Upper lobe of left lung (tissue), 6 donors: ENCODE measurements around the gene RRM1. TPM values are rescaled to one million over a fixed set of nuclear protein-coding genes. Genes with fewer than 3 reads are reported as not detected.

Experiments used
- ATAC-seq, 2 donors: fragments of 200-7000 bp; cut with Tn5 transposase; one replicate each; pipeline ENCODE4 v1.9.1; 2022; ENCODE audit warnings: mild to moderate bottlenecking in 2 of 2, moderate library complexity in 2 of 2; ENCODE audit not compliant: low FRiP score in 2 of 2
- DNase-seq, 2 donors: peaks; one replicate each; pipeline ENCODE4 v3.0.0-alpha.2; 2019 to 2020
- H3K27ac ChIP-seq, 4 donors: fragments of 200-600 bp; sonication (generic); one replicate each; pipeline ENCODE4 v1.5.1; 2016 to 2019
- H3K27me3 ChIP-seq, 4 donors: fragments of 200-600 bp; sonication (generic); one replicate each; pipeline ENCODE4 v1.5.1; 2017 to 2019
- H3K36me3 ChIP-seq, 4 donors: fragments of 200-600 bp; sonication (generic); one replicate each; pipeline ENCODE4 v1.5.1; 2016 to 2019
- H3K4me1 ChIP-seq, 4 donors: fragments of 200-600 bp; sonication (generic); one replicate each; pipeline ENCODE4 v1.5.1; 2018 to 2019
- H3K4me3 ChIP-seq, 4 donors: fragments of 200-600 bp; sonication (generic); one replicate each; pipeline ENCODE4 v1.5.1; 2017 to 2019; ENCODE audit warnings: mild to moderate bottlenecking in 2 of 4, moderate library complexity in 1 of 4
- H3K9me3 ChIP-seq, 4 donors: fragments of 200-600 bp; sonication (generic); one replicate each; pipeline ENCODE4 v1.5.1; 2018 to 2019
- CTCF ChIP-seq, 6 experiments: fragments of 450-650 bp in 4 of 6; fragments of 200-600 bp in 2 of 6; sonication (generic) in 2 of 6; IDR thresholded peaks; one replicate each; pipeline ENCODE4 v1.5.1; 2016 to 2019; ENCODE audit warnings: antibody characterized with exemption in 6 of 6
- EP300 ChIP-seq, 4 donors: sonication (generic); formaldehyde crosslinking; IDR thresholded peaks; one replicate each; pipeline ENCODE4 v1.5.1; 2017; ENCODE audit warnings: antibody characterized with exemption in 4 of 4, control low read depth in 2 of 4
- POLR2A ChIP-seq, 4 donors: fragments of 450-650 bp; IDR thresholded peaks; one replicate each; pipeline ENCODE4 v1.5.1; 2016 to 2017; ENCODE audit warnings: antibody characterized with exemption in 4 of 4, mild to moderate bottlenecking in 2 of 4
- POLR2AphosphoS5 ChIP-seq, 2 donors: sonication (generic); formaldehyde crosslinking; IDR thresholded peaks; one replicate each; pipeline ENCODE4 v1.5.1; 2017; ENCODE audit warnings: antibody characterized with exemption in 2 of 2
- WGBS, 2 donors: methylation state at CpG; one replicate each; pipeline ENCODE4 v1.1.5; 2017 to 2018; 5-methylcytosine and 5-hydroxymethylcytosine counted together
- total RNA-seq, 6 donors: library from RNA; depleted of rRNA in 4 of 6; stranded (reverse); fragments of >200 nt in 4 of 6; gene quantifications; one replicate each; pipeline versions ENCODE4 v1.1.0 to v1.2.1, GENCODE V29; 2016 to 2021
- donor health status: DM: no; HTN: no; CAD: no; lungs with moderate emphysema.
- donor health status: DM: no; HTN: yes; CAD: no; lungs with severe emphysema.

The RRM1 gene
- total RNA-seq, 6 donors from 2014 or later = 9.8 to 30.5 (median 25.4) TPM

- TF ChIP-seq CTCF (IDR thresholded peaks at IDR 0.05) (no peak), POLR2AphosphoS5 (IDR thresholded peaks at IDR 0.05) (no peak), EP300 (IDR thresholded peaks at IDR 0.05) (no peak), POLR2A (IDR thresholded peaks at IDR 0.05) (no peak)
- WGBS, 2 donors = 91 to 93% methylated on average over 5 of the region's 5 CpGs
- ATAC-seq (no peak), DNase-seq (no peak)
- Histone ChIP-seq H3K27ac (no peak overlapping the region), H3K9me3 (no peaks in the 10 kb centered on the region), H3K4me3 (no peak overlapping the region), H3K27me3 (no peaks in the 10 kb centered on the region), H3K4me1 (no peaks in the 10 kb centered on the region), H3K36me3 (peaks cover 10 to 55% (median 35%) of the 10 kb centered on the region in 4 donors)
These were observed 7.0 kb upstream of the RRM1 start for GRCh38 chr11:4087551-4087950.

GRCh38 chr11:4090258-4090657 is 4.3 kb upstream of the RRM1 start:
- ATAC-seq (no peak), DNase-seq (no peak)
- WGBS, 2 donors = 65 to 82% methylated on average over 2 of the region's 2 CpGs
- H3K4me3 ChIP-seq = no peak overlapping the region
- no peak overlapping the region for H3K27ac ChIP-seq
- H3K27me3 ChIP-seq = no peaks in the 10 kb centered on the region
- TF ChIP-seq CTCF (IDR thresholded peaks at IDR 0.05) (no peak), EP300 (IDR thresholded peaks at IDR 0.05) (no peak), POLR2A (IDR thresholded peaks at IDR 0.05) (no peak), POLR2AphosphoS5 (IDR thresholded peaks at IDR 0.05) (no peak)
- H3K9me3 ChIP-seq = no peaks in the 10 kb centered on the region
- H3K36me3 ChIP-seq = peaks cover 8 to 32% (median 17%) of the 10 kb centered on the region in 4 donors
- peaks cover under 1 to 11% (median 4%) of the 10 kb centered on the region in 4 donors for H3K4me1 ChIP-seq

- DNase-seq (no peak), ATAC-seq (no peak)
- H3K9me3 ChIP-seq = no peaks in the 10 kb centered on the region
- H3K4me1 ChIP-seq = peaks cover 12 to 28% (median 16%) of the 10 kb centered on the region in 4 donors
- H3K36me3 ChIP-seq = peaks cover 4 to 22% (median 11%) of the 10 kb centered on the region in 4 donors
- no peak overlapping the region for H3K4me3 ChIP-seq
- TF ChIP-seq EP300 (IDR thresholded peaks at IDR 0.05) = no peak
- TF ChIP-seq POLR2A (IDR thresholded peaks at IDR 0.05) = no peak
- no peak for TF ChIP-seq POLR2AphosphoS5 (IDR thresholded peaks at IDR 0.05)
- no peak for TF ChIP-seq CTCF (IDR thresholded peaks at IDR 0.05)
- no peak overlapping the region for H3K27ac ChIP-seq
- WGBS, 2 donors = 34 to 67% methylated on average over 2 of the region's 2 CpGs
- no peaks in the 10 kb centered on the region for H3K27me3 ChIP-seq
These were observed 2.6 kb upstream of the RRM1 start for GRCh38 chr11:4092026-4092425.

GRCh38 chr11:4093519-4094347 is 866 bp upstream of the RRM1 start:
- ATAC-seq (peak in 1 of 2 donors; percentile 28), DNase-seq (no peak)
- Histone ChIP-seq H3K27me3 (no peaks in the 10 kb centered on the region), H3K4me3 (peak overlapping the region; percentile 47 to 94 (median 76)), H3K27ac (peak overlapping the region; percentile 90 to 97 (median 94)), H3K36me3 (peaks cover 4 to 12% (median 6%) of the 10 kb centered on the region in 4 donors), H3K9me3 (no peaks in the 10 kb centered on the region), H3K4me1 (peaks cover 12 to 28% (median 16%) of the 10 kb centered on the region in 4 donors)
- 72 to 73% methylated on average over 25 of the region's 25 CpGs for whole genome bisulfite sequencing, 2 donors
- no peak for TF ChIP-seq POLR2AphosphoS5 (IDR thresholded peaks at IDR 0.05)
- no peak for TF ChIP-seq CTCF (IDR thresholded peaks at IDR 0.05)
- TF ChIP-seq POLR2A (IDR thresholded peaks at IDR 0.05) = no peak
- no peak for TF ChIP-seq EP300 (IDR thresholded peaks at IDR 0.05)
